ENCODE measurements around the gene AIFM1. TPM values are rescaled to one million over a fixed set of nuclear protein-coding genes. Genes with fewer than 3 reads are reported as not detected.
A peak's percentile ranks its signal among the peaks of the same experiment; 100 is the strongest.

Gene AIFM1
- total RNA-seq, 1 experiment from 2014 or later, result 95.5 TPM

DNA sequence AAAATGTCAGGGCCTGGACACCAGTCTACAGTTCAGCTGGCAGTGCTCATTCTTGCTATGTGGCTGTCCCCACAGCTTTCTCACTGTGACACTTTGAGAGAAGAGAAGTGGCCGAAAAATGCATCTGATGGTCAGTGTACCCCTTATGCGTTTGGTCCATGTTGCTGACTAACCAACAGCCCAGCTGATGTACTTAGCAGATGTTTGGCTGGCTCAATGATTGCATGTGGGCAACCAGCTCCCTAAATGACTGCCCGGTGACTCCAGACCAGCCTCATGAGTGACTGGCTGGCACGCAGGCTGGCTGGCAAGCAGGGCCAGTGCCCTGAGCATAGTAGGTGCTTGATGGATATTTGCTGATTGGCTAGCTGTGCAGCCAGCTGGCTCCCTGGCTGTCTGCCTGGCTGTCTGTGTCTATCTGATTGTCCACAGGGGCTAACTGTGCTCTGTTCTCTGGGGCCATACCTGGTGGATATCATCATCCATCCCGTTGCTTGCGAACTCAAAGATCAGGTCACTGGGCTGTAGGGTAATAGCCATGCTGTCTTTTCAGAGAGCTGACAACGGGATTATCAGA, 84.8 kb downstream of the AIFM1 start:
- DNase-seq (ENCODE audit: low spot score), result peak; percentile 18
- in situ Hi-C loops (cut with HindIII; ENCODE audit: low sequenced_read_pairs), result no loop called here

DNA sequence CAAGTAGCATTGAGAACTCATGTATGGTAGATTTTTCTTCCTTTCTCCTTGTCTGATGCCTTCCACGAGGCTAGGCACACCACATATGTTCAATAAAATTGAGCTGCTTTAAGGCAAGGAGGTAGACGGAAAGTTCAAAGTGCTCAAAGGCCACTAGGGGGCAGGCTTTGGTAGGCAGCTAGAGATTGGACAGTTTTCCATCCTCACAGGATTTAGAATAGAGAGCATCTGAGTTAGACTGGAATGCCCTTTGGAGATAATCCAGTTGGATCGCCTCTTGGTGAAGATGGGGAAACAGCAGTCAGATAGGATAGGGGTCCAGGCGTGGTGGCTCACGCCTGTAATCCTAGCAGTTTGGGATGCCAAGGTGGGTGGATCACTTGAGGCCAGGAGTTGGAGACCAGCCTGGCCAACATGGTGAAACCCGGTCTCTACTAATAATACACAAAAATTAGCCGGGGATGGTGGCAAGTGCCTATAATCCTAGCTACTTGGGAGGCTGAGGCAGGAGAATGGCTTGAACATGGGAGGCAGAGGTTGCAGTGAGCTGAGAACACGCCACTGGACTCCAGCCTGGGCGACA, 85.7 kb downstream of the AIFM1 start:
- in situ Hi-C loops (cut with HindIII; ENCODE audit: low sequenced_read_pairs), result no loop called here

More for the DNA sequence above, 85.7 kb downstream of the AIFM1 start:
- DNase-seq (ENCODE audit: low spot score), result peak; percentile 77

Other genes starting within 250 kb of the AIFM1 start
- gene BCORL1, start 183.2 kb downstream of the AIFM1 start, total RNA-seq (2014; rRNA removed; shearing (Covaris generic)), result 1.4 and 3.4 TPM in 2 replicates
- gene ELF4, start 55.3 kb downstream of the AIFM1 start, total RNA-seq (2014; rRNA removed; shearing (Covaris generic)), result 8.4 and 16.1 TPM in 2 replicates
- not detected in 2 replicates for gene RAB33A, start 6.1 kb upstream of the AIFM1 start, total RNA-seq (2014; rRNA removed; shearing (Covaris generic))
- gene ZNF280C, start 103.1 kb upstream of the AIFM1 start, total RNA-seq (2014; rRNA removed; shearing (Covaris generic)), result 7.6 and 8.8 TPM in 2 replicates
- 10.1 and 14.2 TPM in 2 replicates for gene SLC25A14, start 174.1 kb upstream of the AIFM1 start, total RNA-seq (2014; rRNA removed; shearing (Covaris generic))
- gene GPR119, start 219.8 kb upstream of the AIFM1 start, total RNA-seq (2014; rRNA removed; shearing (Covaris generic)), result not detected in 2 replicates
- 22.4 and 30.7 TPM in 2 replicates for gene RBMX2, start 236.1 kb upstream of the AIFM1 start, total RNA-seq (2014; rRNA removed; shearing (Covaris generic))